ENCODE measurements around the gene HHIPL1.

GRCh38 chr14:99699861-99700260 lies 54.9 kb downstream of the HHIPL1 start:
- TF ChIP-seq CTCF (conservative IDR thresholded peaks at IDR 0.05; ENCODE audit: low read length) (no peak), EZH2phosphoT487 (IDR thresholded peaks at IDR 0.05; ENCODE audit: borderline replicate concordance) (no peak)

All from Loucy (cell line).